Measurements from ENCODE around the gene SPOCK2.
A peak's percentile ranks its signal among the peaks of the same experiment; 100 is the strongest.

The SPOCK2 gene

DNA sequence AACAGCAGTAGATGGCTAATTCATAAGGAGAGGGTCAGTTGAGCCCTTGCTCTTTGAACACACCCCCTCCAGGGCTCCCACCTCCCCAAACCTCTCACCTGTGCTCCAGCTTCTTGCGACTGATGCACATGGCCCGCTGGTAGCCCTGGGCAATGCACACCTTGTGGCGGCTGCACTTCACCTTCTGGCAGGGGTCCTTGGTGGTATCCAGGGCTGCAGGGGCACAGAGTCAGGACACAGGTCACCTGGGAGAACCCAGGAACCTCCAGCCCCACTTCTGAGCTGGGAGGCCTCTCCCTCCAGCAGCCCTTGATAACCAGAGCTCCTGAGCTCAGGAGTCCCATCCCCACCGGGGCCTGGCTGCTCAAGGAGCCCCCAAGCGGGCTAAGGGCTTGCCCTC is 16.3 kb downstream of the SPOCK2 start:
- no peak for DNase-seq (ENCODE audit: low read depth)

DNA sequence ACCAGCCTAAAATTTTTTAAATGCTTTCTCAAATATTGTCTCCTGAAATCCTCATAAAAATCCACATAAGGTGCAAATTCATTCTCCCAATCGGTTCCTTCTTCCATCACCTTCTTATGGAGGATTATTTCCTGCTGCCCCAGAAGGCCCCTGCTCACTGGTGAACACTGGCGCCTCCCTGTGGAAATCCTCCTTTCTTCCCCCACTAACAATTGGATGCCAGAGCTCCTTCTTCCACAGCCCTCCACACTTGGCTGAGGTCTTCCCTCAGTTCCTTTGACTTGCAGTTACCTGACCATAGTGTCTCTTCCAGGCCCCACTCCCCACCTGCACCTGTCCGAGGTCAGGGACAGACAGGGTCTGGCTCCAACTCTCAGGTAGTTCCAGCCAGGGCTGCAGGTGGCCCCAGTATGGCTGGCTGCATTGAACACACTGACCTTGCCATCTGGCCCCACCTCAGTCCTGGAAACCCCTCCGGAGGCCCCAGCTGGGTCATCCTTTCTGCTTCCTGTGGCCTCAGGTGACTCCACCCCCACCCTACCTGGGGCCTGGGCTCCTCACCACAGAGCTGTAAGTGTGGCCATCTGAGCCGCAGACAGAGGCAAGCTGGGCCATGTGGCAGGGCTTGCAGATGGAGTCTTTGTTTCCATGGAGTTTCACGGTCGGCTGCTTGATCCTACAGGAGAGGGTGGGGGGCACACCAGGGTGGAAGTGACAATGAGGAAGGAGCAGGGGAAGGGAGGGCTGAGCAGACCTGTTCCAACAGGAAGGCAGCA is 18.4 kb downstream of the SPOCK2 start:
- DNase-seq (ENCODE audit: low read depth) = no peak

DNA sequence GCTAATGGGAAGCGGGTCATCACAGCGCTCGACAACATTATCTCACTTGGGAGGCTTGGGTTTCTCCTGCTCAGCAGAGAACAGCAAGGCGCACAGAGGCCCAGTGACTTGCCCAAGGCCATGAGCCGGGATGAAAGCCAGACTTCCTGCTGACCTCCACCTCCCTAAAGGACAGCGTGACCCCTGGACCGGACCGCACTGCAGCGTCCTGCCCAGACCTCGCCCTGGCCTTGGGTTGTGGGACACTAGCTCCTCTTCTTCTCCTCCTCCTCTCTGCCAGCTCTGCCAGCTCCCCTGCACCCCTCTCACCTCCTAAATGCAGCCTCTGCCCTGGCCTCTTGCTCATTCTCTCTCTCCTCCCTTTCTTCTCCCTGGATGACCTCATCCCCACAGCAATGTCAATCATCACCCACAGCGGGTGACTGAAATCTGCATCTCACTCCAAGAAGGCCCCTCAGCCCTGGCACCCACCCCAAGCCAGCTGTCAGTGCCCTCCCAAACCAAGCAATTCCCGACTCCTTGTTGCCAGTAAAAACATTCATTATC is 19.4 kb downstream of the SPOCK2 start:
- DNase-seq (ENCODE audit: low read depth) = no peak

DNA sequence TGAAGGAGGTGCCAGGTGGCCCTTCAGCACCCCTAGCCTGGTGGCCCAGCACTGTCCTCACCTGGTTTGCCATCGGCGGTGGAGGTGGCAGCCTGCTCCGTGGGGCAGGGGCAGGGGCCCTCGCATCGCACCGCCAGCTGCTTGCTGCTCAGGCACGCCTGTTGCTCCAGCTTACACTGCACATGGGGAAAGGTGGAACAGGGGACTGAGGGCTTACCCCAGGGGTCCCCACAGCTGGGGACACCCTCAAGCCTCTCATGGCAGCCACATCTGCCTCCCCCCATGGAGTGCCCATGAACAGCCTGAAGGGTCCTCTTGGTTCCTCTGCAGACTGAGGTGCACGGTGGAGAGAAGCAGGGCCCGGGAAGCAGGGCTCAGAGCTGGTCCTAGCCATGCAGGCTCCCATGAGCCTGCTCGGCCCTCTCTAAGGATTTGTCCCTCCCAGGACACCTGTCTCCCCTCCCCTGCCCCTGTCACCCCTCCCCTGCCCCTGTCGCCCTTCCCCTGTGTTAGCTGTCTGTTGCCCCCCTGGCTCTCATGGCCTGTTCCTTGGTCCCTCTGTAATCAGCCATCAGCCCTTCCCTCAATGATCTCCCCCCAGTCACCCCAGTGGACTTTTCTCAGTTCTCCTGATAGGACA is 20.1 kb downstream of the SPOCK2 start:
- DNase-seq (ENCODE audit: low read depth) = no peak

DNA sequence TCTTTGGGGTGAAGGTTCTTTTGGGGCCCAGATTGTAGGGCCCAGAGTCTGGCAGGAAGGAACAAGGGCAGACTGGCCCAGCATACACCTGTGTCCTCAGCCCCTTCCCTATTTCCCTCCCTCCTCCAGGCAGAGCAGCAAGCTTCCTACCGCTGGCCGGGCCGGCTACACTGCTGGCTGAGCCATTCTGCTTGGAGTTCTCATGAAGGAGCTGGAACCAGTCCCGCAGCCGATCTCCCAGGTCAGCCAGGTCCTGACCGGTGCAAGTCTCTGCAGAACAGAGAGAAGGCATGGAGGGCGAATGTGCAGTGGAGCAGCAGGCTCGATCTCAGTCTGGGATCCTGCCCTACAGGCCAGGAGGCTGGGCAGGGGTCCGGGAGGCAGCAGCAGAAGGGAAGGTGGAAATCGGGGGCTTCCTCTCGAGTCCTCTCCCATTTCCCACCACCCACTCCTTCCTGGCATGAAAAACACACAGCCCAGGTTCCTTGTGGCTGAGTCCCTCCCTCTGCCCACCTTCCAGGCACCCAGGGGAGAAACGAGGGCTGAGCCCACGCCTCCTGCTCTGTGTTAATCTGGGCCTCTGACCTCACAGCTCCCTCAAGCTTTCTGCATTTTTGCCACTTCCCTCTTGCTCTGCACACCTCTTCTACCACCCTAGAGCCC is 20.8 kb downstream of the SPOCK2 start:
- no peak for DNase-seq (ENCODE audit: low read depth)

DNA sequence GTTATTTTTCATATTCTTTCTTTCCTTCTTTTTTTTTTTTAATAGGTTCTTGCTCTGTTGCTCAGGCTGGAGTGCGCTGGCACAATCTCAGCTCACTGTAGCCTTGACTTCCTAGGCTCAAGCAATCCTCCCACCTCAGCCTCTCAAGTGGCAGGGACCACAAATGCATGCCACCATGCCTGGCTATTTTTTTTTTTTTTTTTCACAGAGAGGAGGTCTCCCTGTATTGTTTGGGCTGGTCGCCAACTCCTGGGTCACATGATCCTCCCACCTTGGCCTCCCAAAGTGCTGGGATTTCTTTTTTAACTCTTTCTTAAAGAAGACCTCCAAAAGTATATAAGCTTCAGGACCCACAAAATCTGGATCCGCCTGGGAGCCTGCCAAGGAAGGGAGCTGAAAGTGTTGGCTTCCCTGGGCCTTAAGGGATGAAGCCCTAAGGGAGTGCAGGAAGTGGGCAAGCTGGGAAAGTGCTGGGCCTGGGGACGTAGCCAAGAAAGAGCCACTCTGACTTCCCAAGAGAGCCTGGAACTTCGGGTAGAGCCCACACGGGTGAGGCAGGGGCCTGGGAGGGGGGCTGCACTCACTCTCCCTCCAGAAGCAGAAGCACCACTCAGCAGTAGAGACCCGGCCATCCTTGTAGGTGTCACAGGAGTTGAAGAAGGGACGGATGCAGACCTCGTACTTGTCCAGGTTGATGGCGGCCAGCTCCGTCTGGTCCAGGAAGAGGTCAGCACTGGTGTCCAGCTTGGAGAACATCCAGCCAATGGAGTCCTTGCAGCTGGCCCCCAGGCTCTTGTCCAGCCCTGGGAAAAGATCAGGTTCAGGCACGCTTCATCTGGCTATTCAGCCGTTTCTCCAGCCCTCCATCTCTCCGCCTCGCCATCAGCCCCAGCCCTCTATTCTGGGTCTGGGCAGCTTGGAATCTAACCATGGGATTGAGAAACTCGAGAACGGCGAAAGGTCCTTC is 21.8 kb downstream of the SPOCK2 start:
- no peak for DNase-seq (ENCODE audit: low read depth)

DNA sequence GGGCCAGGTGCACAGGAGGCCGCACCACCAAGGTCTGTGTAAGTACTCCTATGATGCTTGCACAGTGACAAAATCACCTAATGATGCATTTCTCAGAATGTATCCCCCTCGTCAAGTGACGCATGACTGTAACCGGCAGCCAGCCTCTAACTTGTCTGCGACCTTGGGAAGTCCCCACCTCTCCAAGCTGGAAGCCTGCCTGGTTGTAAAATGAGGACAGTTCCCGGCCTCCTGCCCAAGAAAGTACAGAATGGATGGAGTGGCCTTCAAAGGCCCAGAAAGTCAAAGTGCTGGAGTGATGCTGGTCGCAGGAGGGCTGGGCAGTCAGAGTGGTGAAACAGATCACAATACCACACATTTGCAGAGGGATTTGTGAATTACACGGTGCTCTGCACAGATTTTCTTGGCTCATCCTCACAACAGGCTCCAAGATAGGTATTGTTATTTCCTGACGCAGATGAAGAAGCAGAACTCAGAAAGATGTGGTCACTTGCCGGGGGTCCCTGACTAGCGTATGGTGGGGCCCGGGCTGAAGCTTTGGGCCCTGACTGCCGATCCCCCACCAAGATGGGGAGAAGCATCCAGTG is 22.8 kb downstream of the SPOCK2 start:
- no peak for DNase-seq (ENCODE audit: low read depth)

DNA sequence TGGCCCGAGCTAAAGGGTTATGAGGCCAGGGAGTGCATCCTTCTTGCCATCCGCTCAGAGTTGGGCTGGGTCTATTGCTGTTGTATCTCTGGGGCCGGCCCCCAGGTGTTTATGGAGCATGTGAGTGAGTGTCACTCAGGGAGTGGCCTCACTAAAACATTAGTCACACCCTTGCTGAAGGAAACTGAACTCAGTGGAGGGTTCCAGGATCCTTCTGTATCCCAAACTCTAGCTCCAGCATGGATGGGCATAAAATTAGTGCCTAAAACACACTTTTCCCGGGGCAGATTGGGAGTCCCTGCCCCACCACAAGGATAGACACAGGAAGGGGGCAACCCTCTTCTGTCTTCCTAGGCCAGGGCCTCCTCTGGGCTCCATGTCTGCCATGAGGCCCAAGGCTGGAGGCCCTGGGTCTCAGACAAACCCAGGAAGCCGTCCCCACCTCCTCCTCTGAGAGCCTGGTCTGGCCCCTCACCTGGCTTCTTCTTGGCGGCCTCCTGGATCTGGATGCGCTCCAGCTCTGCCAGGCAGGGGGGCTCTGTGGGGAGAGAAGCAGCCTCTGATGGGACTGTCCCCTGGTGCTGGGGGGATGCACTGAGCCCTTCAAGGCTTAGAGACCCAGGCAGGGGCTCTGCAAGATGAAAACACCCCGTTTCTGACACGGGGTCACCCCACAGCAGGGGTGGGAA is 24.5 kb downstream of the SPOCK2 start:
- no peak for DNase-seq (ENCODE audit: low read depth)

DNA sequence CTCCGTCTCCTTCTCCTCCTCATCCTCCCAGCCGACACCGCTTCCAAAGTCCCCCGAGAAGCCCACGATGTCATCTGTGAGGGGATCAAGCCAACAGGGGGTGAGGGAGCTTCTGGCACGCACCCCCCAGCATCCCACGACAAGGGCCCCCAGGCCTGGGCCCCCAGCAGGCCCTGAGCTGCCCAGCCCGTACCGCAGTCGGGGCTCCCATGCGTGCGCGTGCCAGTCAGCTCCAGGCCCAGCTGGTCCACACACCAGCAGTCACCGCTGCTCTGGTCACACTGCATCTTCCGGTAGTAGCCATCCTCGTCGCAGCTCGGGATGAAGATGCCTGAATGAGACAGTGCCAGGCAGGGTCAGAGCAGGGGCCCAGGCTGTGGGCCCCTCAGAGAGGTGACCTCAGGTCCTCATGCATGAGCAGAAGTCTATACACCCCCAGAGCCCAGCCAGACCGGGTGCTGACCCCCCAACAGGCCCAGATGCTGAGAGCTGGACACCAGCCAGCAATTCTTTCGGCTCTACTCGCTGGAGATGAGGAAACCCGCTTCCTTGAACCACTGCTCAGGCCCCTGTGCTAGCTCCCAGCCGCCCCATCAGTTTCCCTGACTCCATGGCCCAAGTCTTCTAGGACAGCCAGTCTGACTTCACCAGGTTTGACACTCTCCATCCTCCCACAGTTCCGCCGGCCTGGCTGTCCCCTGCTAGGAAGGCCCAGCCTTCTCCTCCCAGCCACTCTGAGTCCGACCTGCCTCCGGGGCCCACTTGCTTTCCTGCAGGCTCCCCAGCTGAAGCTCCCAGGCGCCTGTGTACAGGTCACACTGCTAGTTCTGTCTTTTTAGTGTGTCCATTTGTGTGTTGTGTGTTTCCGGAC is 25.3 kb downstream of the SPOCK2 start:
- DNase-seq (ENCODE audit: low read depth) = no peak

DNA sequence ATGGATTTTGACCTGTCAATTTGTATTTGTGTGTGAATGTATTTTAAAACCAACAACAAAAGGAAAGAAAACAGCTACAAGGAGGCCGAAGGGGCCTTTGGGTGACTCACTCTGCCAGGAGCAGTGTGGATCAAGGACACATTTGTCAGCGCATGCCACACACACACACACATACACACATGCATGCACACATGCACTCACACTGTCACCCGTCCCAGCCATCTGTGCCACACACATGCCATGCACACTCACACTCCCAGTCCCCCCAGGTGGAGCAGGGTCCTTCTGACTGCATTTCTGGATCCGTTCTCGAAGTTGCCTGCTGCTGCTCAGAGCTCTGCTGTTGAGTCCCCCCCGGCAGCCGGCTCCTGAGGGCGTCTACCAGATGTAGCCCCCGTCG is 26.0 kb downstream of the SPOCK2 start:
- no peak for DNase-seq (ENCODE audit: low read depth)

DNA sequence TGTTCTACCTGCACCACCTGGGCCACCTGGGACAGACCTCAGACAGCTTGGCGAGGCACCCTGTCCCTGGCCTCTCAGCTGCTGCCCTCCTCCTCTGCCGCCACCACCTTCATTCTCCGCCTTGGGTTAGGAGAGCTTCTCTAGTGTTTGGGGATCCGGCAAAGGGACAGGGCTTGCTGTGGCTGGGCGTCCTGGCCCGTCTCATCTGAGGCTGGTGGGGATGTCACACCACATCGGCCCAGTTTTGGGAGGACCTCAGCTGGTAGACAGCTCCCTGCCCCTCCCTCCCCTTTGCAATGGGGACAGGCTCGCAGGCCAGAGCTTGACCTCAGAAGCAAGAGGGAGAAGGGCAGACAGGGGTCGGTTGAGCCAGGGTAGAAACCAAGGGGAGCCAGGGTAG is 26.4 kb downstream of the SPOCK2 start:
- DNase-seq (ENCODE audit: low read depth) = no peak

DNA sequence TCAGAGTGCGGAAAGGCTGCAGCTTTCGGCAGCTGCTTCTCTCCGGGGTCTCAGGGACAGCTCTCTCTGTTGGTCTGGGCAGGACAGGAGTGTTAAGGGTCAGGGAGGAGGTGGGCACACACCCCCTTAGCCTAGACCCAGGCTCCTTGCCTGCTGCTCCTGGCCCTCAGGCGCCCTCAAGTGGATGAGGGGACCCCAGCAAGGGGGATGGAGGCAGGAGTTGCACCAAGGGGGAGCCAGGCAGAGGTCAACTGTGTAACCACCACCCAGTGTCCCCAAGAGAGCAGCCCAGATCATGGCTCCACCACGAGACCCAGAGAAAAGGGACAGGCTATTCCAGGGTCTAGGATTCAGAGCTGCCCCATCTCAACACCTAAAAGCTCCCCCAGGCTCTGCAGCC is 26.9 kb downstream of the SPOCK2 start:
- DNase-seq (ENCODE audit: low read depth) = no peak

DNA sequence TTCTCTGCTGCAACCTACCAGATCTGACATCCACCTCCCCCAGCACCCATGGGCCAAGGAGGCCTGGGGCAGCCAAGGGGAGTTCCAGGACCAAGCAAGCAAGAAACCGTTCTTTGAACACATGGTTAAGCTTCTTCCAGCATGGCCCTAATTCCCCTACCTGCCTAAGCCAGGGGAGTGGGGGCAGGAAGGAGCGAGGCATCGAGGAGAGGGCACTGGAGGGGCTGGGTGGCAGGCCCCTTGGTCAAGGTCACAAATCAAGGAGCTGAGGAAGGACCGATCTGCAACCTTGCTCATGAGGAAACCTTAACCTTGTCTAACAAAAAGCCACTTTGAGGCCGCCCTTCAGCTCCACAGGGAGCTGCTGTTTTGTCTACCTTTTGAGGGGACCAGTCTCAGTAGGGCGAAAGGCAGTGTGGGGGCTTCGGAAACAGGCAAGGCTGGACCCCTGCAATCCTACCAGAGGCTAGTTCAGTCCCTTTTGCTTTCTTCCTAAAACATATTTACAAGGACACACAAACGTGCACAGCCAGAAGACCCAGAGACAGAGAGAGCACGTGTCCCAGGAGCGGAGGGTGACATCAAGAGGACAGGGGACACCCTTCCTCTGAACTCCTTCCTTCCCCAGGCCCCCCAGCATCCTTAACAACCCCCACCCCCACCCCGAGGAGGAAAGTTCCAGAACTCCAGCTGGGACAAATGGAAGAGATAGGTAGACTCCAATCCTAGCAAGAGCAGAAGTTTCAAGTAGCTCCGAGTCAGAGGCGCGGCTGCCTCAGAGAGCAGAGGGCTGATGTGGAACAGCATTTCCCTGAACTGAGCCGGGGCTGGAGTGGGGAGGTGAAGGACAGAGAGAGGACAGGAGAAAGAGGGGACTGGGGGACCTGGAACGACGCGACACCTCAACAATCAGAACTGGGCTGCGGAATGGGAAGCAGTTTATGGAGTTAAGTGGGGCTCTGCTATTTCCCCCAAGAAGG is 28.2 kb downstream of the SPOCK2 start:
- DNase-seq (ENCODE audit: low read depth) = no peak

DNA sequence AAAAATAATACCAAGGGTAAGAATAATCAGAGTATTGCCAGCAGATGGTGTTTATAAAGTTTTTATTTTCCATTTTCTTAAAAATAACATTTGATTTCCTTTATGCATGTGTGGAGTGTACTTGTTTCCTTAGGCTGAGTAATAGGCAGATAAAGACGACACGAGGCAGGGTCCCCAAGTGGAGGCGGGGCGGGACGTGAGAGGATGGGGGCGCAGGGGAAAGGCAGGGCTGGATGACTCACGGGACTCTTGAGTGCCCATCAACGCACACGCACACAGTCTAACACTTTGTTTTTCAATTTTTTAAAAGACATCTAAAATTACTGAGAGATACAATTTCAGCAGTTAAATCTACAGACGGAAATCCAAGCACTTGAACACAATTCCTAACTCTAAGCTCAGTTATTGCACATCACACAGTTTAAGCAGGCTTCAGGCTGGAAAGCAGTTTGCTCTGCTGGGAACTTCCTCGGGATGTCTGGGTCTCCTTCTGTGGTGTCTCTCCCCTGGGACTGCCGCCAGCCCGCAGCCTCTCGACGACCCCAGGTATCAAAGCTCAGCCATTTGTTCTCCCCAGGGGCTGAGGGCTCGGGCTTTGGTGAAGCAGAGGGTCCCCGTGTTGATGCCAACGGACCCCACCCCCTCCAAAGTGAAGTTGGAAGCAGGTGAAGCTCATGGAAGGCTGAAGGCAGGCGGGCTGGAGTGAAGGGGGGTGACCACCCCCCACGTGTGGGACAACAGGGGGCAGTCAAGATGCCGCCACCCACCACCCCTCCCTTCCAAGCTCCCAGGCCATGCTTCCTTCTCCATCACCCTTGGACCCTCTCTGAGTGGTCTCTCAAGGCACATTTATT is 29.1 kb downstream of the SPOCK2 start:
- DNase-seq (ENCODE audit: low read depth) = peak; percentile 12

DNA sequence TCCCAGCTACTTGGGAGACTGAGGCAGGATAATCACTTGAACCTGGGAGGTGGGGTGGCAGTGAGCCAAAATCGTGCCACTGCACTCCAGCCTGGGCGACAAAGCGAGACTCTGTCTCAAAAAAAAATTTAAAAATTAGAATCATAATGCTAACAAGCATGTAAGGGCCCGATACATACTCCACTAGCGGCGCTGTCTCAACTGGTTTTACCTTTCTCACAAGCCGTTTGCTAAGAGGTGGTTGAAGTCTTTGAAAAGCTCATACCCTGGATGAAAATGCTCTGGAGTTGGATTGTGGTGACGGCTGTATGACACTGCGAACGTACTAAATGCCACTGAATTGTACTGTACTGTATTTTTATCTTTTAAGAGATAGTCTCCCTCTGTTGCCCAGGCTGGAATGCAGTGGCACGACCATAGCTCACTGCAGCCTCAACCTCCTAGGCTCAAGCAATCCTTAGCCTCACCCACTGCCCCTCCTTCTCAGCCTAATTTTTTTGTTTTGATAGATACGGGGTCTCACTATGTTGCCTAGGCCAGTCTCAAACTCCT is 29.9 kb downstream of the SPOCK2 start:
- DNase-seq (ENCODE audit: low read depth) = no peak

DNA sequence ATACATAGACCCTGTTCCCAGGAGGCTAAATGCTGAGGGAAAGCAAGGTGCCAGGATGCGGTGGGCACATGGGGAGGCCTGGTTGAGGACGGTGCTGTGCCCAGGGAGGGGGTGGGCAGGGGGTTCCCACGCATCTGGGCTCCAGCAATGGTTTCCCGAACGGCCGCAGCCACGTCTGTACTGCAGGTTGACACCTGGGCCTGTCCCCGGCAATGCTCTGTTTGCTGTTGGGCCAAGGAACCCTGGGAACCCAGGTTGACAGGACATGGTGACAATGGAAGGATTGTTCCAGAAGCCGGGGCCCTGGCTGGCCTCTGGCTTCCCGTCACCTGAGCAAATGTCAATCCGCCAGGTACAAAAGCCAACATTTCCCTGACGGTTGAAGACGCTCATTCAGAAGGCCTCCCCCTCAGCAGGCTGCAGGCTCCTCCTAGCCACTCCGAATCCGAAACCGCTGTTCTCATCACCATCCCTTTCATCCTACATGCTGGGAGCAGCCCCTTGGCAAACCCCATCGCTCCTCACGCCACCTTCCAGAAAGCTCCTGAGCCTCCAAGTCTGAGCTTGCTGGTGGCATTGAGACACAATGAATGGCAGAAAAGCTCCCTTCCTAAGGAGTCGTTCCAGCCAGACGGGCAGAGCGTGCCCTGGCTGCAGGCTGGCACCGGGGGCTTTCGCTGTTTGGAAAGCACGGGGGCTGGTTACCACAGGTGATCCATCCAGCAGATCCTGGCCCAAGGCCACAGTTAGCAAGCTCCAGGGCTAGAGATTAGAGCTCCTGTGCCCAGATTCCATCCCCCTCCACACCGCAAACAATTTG is 31.2 kb downstream of the SPOCK2 start:
- DNase-seq (ENCODE audit: low read depth) = no peak

DNA sequence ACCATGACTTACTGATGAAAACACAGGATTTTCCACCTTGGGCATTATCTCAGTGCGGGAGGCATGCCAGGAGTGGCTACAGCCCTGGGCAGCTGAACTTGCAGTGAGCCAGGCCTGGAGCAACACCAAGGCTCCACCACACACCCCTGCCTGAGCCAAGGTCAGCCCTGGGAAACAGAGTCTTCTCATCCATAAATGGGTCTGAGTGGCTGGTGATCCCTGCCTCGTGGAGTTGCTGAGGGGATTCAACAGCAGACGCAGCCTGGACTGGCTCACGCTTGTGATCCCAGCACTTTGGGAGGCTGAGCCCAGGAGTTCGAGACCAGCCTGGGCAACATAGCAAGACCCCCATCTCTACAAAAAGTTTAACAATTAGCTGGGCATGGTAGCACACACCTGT is 32.2 kb downstream of the SPOCK2 start:
- no peak for DNase-seq (ENCODE audit: low read depth)

Measured in stimulated activated CD8-positive, alpha-beta memory T cell treated with anti-CD3 and anti-CD28 coated beads, Interleukin-12 subunit alpha, Interleukin-12 subunit beta, amount 100 ng/mL, for 1 hour (primary cell).